ENCODE measurements around the gene RPS15.

GRCh38 chr19:1426736-1427135 is 11.5 kb upstream of the RPS15 start:
- TF ChIP-seq, protein P1, sequence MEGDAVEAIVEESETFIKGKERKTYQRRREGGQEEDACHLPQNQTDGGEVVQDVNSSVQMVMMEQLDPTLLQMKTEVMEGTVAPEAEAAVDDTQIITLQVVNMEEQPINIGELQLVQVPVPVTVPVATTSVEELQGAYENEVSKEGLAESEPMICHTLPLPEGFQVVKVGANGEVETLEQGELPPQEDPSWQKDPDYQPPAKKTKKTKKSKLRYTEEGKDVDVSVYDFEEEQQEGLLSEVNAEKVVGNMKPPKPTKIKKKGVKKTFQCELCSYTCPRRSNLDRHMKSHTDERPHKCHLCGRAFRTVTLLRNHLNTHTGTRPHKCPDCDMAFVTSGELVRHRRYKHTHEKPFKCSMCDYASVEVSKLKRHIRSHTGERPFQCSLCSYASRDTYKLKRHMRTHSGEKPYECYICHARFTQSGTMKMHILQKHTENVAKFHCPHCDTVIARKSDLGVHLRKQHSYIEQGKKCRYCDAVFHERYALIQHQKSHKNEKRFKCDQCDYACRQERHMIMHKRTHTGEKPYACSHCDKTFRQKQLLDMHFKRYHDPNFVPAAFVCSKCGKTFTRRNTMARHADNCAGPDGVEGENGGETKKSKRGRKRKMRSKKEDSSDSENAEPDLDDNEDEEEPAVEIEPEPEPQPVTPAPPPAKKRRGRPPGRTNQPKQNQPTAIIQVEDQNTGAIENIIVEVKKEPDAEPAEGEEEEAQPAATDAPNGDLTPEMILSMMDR (IDR thresholded peaks at IDR 0.05): no peak
- TF ChIP-seq POLR2A (IDR thresholded peaks at IDR 0.05): no peak
